Epithelial cell of esophagus (primary cell): ENCODE measurements around the gene GUCA2A.

ENCODE experiments used
- DNase-seq: peaks from one replicate; pipeline ENCODE4 v3.0.0; 2010; ENCODE audit warnings: low read depth
- H3K4me3 ChIP-seq: 2 replicates; pipeline ENCODE4 v1.5.1; 2011; ENCODE audit warnings: mild to moderate bottlenecking, low read length, control low read depth
- CTCF ChIP-seq: IDR thresholded peaks from 2 replicates; pipeline ENCODE4 v1.5.1; 2011; ENCODE audit warnings: low read depth, mild to moderate bottlenecking, low read length, control low read depth, inconsistent platforms; ENCODE audit not compliant: insufficient read depth; ENCODE audit errors: missing control alignments

Gene GUCA2A

GRCh38 chr1:42163114-42163513 lies 1.4 kb downstream of the GUCA2A start:
- H3K4me3 ChIP-seq, result no peak overlapping the region
- no peak for DNase-seq
- TF ChIP-seq CTCF, result no peak

DNA sequence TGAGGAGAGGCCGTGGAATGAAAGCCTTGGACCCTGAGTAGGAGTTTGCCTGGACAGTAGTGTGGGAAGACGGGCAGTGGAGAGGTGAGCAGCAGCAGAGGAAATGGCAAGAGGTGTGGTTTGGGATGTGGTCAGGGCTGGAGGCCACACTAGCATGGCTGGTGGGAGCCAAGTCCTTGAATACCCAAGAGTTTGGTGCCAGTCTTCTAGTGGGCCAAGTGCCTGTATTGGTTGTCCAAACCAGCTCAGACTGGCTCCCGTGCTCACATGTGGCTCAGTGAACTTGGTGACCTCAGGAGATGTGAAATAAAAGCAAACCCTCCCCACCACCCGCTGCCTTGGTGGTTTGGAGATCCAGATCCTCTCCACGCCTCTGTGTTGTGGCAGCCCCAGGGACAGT lies 2.4 kb downstream of the GUCA2A start:
- DNase-seq, result no peak
- H3K4me3 ChIP-seq, result no peak overlapping the region
- no peak for TF ChIP-seq CTCF

GRCh38 chr1:42158189-42158588 lies 6.4 kb downstream of the GUCA2A start:
- TF ChIP-seq CTCF, result no peak
- no peak for DNase-seq
- no peak overlapping the region for H3K4me3 ChIP-seq

- no peak for DNase-seq
- no peak for TF ChIP-seq CTCF
- H3K4me3 ChIP-seq, result no peak overlapping the region
These were observed 6.9 kb downstream of the GUCA2A start for GRCh38 chr1:42157667-42158066.

DNA sequence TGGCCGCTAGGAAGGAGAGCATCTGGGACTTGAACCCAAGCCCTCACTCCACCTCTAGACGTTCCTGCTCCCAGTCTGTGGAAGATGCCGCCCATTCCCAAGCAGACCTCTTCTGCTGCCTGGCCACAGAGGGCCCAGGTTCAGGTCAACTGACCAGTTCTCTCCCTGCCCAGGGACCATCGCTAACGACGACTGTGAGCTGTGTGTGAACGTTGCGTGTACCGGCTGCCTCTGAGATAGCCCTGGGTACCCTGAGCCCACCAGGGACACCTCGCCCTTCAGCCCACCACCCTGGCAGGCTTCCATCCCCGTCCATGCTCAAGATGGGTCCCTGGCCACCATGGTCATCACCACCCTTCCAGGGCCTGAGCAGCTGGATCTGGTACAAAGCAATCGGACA lies 9.2 kb downstream of the GUCA2A start:
- H3K4me3 ChIP-seq, result no peak overlapping the region
- no peak for TF ChIP-seq CTCF
- no peak for DNase-seq

GRCh38 chr1:42154685-42155084 lies 9.9 kb downstream of the GUCA2A start:
- DNase-seq, result no peak
- no peak for TF ChIP-seq CTCF
- H3K4me3 ChIP-seq, result no peak overlapping the region

DNA sequence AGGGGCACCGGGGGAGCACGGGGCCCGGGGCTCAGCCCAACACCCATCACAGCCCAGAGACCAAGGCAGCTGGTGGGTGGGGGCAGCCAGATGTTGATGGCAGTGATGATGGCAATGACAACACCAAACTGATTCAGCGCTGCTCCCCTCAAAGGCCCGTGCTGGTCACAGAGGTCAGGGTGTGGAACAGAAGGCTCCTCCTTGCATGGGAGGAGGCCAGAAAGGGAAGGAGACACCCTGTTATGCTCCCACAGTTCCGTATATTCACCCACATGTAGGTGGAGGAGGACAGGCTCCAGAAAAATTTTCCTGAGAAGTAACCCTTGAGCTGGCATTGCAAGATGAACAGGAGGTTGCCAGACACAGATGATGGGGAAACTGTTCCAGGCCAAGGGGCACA lies 10.9 kb downstream of the GUCA2A start:
- H3K4me3 ChIP-seq, result no peak overlapping the region
- no peak for TF ChIP-seq CTCF
- no peak for DNase-seq
